NCI-H187 treated with DMSO at 0.1 percent for 48 hours (cell line): ENCODE data around the gene SLC38A10.

Experiments
- DNase-seq: peaks from one replicate; lab custom pipeline; 2025; lab: John Stamatoyannopoulos, UW

SLC38A10 gene

GRCh38 chr17:81331527-81332043 lies 36.5 kb upstream of the SLC38A10 start:
- no peak for DNase-seq

DNA sequence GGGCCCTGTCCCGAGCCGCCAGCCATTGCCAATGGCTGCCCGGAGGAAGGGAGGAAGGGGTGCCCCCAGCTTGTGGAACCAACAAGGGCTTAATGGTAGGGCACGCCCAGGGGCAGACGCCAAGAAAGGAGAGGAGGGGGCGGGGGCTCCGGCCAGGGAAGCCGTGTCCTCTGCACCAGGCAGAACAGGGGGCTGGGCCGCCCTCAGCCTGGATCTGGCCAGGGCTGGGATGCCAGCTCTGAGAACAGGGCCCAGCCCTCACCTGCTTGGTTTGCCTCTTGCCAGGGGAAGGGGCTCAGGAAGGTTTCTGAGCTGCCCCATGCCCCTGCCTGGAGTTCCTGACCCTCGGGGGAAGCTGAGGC lies 35.8 kb upstream of the SLC38A10 start:
- no peak for DNase-seq

- no peak for DNase-seq
Observed at GRCh38 chr17:81329927-81330883, 35.1 kb upstream of the SLC38A10 start.

DNA sequence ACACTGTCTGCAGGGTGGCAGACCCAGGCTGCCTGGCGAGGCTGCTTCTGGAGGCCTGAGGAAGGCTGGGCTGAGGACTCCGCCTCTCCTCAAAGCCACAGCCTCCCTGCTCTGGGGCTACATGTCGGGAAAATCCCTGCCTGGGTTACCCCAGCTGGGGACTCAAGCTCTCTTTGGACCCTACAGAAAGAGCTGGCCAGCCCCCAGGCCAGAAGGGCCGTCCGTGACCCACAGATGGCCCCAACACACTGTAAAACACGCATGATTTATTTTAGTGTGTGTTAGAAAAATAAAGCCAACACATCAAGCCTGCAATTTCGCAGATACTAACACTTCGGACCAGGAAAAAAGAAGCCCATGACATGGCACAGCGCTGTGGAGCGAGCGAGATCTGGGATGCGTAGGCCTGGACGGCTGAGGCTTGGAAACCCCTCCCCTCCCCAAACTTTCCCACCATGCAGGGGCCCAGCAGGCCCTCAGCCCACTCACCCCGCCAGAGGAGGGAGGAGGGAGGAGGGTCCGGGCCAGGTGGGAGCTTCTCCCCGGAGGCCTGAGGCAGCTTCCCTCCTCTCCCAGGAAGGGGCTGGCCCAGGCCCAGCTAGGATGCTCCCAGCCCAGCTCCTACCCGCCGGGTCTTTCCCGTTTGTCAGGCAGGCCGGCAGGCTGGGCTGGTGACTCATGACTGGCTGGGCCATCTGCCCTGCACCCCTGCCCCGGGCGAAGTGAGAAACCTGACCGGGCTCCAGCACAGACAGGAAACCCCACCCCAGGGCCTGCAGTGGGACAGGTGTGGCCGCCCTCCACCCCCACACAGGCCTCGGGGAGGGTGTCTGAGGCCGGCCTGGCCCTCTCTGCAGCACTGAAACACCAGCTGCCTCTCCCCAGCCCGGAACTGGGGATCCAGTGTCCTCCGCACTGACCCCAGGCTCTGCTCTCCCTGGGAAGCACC lies 34.1 kb upstream of the SLC38A10 start:
- no peak for DNase-seq

DNA sequence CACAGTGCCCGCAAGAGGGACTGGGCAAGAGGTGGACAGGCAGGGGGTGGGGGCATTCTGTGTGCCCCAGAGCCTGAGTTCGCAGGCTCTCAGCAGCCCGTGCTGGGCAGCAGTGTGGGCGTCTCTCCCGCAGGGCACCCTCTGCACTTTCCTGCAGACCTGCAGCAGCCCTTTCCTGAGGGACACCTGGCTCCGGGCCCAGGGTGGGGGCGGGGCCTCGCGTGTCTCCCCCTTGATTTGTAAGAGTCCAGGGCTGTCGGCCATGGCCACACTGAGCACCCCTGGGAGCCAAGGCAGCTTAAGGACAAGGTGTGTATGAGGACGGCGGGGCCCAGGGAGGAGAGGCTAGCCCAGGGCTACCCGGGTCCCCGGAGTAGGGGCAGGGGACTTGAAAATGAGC lies 33.4 kb upstream of the SLC38A10 start:
- no peak for DNase-seq

- no peak for DNase-seq
Observed at GRCh38 chr17:81325714-81326358, 30.7 kb upstream of the SLC38A10 start.

- DNase-seq = no peak
Observed at GRCh38 chr17:81324851-81325713, 30.0 kb upstream of the SLC38A10 start.

- no peak for DNase-seq
Observed at GRCh38 chr17:81324177-81324850, 29.2 kb upstream of the SLC38A10 start.

GRCh38 chr17:81323411-81323868 lies 28.3 kb upstream of the SLC38A10 start:
- no peak for DNase-seq

DNA sequence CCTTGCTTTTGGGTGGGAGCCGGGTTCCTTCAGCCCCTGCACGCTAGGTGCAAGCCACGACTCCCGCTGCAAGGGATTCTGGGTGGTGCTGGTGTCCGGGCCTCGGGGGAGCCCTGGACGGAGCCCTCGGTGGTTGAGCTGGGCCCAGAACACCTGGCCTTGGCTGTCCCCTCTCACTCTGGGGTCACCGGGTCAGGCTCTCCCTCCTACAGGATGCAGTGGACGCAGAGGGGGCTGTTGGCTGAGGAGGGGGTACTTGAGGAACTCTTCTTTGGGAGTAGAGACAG lies 27.9 kb upstream of the SLC38A10 start:
- no peak for DNase-seq

DNA sequence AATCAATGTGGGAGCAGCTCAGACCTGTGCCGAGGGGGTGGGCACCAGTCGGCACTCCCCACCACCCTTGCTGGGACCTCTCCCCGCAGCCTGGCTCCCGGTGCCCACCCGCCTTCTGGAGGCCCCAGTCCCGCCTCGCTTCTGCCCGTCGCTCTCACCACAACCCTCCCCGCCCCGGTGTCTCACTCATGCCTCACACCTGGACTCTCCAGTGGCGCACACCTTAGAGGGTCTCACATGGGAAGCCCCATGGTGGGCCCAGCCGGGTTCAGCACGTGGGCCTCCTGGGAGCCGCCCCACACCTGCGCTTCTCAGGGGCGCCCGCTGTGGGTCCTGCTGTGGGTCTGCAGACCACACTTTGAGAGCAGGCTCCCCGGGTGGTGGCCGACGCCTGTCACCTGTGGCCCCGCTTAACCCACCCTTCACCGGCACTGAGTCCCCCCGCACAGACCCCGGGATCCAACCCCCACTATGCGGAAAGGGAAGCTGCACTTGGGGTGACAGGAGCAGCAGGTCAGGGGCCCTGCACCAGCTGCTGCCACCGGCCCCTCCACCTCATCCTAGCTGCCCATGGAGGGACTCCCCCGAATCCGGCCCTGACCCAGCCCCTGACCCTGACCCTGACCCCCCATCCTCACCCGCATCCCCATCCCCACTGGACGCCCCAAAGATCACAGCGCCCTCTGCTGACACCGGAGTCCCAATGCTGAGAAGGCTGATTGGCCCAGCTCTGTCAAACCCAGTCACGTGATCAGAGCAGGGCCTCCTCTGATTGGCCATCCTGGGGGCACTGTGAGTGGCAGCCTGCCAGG lies 27.4 kb upstream of the SLC38A10 start:
- no peak for DNase-seq

GRCh38 chr17:81317961-81318605 lies 23.0 kb upstream of the SLC38A10 start:
- no peak for DNase-seq

GRCh38 chr17:81317530-81317821 lies 22.4 kb upstream of the SLC38A10 start:
- no peak for DNase-seq

GRCh38 chr17:81315885-81316391 lies 20.8 kb upstream of the SLC38A10 start:
- no peak for DNase-seq

GRCh38 chr17:81315129-81315884 lies 20.2 kb upstream of the SLC38A10 start:
- DNase-seq = no peak

DNA sequence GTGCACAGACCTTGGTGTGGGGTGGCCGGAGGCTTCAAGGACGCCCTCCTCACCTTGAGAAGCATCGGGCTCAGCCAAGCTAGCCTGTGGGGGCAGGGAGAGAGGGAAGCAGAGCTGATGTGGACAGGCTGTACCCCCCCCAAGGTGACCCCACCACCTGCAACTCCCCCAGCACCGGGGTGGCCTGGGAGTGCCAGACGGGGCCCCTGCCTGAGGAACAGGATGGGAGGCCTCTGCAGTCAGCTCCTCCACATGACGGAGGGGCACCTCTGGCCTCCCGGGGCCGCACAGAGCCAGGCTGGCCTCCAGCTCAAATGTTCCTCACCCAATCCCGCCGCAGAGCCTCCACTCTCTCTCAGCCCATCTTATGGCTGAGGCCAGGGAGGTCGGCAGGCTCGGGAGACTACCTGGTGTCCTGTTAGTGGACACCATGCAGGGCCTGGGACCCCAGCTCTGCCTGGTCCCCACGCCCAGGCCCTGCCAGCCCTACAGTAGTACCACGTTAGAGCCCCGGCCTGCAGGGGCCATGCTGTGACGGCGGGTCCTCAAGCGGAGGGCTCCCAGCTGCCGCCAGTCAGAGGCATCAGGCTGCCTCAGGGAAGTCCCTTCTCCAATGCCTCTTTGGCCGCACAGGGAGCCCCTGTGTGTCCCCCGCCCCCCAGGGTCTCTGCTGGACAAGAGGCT lies 19.4 kb upstream of the SLC38A10 start:
- no peak for DNase-seq

DNA sequence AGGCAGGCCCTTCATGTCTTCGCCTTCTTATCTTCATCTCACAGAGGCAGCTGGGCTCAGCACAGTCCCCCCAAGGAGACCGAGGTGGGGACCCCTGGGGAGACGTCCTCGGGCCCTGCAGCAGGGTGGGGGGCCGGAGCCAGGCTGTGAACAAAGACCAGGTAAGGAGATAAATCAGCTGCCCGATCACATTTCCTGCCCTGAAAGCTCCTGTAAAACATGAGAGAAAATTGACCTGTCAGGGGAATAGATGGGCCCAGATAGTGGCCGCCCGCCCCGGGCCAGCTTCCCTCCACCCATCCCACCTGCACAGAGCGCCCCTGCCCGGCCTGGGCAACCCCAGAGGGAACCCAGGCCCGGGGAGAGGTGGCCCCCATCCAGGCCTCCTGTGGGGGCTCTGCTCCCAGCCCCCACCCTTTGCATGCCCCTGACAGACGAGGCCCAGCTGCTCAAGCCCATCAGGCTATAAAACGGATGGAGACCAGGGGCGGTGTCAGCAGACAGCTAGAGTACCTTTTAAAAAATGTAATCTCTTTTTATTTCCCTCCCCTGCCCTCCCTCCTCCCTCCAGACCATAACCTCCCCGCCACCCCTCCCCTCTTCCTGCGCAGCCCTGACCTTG lies 18.8 kb upstream of the SLC38A10 start:
- no peak for DNase-seq
